Measurements from ENCODE around the gene TRMT10B.
"Not testable (repeated sequence)": the region's sequence is repeated elsewhere in the genome, so short reads cannot be mapped to it uniquely, and the experiment has no call there.

The TRMT10B gene

DNA sequence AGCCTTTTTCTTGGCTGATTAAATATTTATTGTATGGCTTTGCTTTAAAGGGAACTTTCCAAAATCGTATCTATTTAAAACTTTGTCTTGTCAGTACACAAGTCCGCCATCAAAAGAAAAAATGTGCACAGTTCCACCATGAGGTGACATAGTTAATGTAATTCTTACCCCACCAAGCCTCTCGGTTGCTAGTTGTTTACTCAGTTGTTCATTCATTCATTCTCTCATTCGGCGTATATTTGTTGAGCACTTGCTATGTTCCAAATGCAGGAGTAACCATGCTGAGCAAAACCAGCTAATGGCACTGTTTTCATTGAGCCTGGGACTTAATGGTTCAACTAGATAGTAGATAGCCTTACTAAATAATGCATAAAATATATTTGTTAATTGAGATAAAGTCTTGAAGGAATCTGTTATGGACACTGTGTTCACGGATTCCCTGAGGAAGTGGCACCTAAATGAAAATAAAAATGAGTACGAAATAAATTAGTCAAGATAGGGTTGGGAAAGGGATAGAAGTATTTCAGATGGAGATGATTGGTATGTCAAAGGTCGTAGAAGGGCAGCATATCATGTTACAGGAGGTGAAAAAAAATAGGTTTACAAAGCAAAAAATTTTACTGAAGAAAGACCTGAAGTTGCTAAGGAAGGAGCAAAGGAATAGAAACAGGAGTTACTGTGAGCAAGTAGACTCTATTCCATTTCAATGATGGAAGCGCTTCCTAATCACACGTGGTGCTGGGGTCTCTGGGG, 48.5 kb downstream of the TRMT10B start:
- DNase-seq: no peak

DNA sequence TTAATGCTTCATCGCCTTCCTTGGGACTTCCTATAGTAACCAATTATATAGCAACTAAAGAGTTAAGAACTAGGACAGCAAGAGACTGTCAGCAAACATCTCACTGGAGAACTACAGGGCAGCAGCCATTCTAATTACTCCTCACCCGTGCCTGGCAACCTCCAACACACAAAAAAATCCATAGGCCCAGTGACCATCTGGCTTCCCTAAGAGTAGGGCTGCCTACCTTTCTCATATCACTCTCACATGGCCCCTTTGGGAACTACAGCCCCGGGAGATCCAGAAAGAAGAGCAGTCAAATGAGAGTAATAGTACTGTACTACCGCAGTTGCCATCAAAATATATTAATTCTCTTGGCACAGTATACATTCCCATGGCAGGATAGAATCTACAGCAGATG, 52.7 kb downstream of the TRMT10B start:
- no peak for DNase-seq

DNA sequence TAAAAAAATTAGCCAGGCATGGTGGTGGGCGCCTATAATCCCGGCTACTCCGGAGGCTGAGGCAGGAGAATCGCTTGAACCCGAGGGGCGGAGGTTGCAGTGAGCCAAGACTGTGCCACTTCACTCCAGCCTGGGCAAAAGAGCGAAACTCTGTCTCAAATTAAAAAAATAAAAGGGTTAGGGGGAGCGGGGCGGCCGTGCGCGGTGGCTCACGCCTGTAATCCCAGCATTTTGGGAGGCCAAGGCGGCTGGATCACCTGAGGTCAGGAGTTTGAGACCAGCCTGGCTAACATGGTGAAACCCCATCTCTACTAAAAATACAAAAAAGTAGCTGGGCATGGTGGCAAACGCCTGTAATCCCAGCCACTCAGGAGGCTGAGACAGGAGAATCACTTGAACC, 56.1 kb downstream of the TRMT10B start:
- DNase-seq: not testable (repeated sequence)

DNA sequence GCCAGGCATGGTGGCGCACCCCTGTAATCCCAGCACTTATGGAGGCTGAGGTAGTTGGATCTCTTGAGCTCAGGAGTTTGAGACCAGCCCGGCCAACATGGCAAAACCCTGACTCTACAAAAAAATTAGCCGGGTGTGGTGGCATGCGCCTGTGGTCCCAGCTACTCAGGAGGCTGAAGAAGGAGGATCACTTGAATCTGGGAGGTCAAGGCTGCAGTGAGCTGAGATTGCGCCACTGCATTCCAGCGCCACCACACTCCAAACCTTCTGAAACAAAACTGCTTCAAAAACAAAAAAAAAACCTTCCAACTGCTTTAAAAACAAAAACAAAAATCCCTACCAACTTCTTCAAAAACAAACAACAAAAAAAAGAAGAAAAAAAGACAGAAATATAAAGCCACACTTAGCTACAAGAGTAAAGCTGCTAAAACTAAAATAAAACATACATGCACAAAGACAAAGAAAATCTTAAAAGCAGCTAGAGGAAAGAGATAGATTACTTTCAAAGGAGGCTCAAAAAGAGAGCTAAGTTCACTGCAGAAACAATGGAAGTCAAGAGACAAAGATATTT, 58.4 kb downstream of the TRMT10B start:
- DNase-seq: no peak

DNA sequence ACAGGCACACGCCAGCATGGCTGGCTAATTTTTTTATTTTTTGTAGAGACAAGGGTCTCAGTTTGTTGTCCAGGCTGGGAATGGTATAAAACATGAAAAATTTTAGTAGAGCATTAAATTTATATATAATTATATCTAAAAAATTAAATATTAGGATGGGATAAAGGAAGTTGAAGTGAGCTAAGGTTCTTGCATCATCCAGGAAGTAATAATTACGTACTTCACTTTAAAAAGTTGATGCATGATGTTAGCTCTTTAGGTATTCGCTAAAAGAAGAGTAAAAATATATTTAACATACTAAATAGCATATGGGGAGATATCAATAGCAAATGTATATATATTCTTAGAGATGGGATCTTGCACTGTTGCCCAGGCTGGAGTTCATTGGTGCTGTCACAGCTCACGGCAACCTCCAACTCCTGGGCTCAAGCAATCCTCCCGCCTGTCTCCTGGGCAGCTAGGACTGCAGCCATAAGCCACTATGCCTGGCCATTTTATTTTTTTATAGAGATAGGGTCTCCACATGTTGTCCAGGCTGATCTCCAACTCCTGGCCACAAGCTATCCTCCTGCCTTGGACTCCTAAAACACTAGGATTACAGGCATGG, 59.3 kb downstream of the TRMT10B start:
- DNase-seq: no peak

DNA sequence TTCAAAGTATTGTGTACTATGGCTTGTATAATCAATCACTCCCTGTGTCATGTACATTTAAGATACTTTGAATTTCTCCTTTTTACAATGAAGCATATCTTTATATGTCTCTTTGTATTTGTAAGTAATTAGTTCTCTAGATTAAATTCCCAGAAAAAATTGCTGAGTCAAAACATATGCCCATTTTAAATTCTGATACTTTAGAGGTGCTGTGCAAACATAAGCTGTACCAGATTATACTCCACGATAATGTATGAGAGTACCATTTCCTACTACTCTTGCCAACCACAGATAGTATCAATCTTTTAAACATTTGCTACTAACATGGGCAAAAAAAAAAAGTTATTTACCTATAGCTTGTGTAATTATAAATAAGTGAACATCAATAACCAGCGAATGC, 65.2 kb downstream of the TRMT10B start:
- DNase-seq: no peak

DNA sequence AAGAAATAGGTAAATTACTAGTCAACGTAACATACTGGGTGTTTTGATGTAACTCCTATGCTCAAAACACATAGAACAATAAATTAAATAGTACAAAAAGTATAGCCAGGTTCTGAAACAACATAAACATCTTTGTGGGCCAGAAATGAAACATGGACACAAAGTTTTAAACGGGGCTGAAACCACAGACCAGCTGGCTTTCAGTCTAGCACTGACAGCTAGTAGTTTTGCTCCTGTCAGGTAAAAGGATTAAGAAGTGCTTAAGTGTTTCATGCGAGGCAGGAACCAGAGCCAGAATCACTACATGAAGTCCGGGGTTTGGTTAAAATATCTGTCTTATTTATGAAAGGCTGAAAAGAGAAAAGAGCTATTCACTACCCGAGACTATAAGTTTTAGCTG, 66.5 kb downstream of the TRMT10B start:
- DNase-seq: no peak

DNA sequence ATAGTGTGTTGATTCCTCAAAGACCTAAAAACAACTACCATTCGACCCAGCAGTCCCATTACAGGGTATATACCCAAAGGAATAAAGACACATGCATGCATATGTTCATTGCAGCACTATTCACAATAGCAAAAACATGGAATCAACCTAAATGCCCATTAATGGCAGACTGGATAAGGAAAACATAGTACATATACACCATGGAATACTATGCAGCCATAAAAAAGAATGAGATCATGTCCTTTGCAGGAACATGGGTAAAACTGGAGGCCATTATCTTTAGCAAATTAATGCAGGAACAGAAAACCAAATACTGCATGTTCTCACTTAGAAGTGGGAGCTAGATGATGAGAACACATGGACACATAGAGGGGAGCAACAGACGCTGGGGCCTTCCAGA, 71.6 kb downstream of the TRMT10B start:
- not testable (repeated sequence) for DNase-seq

DNA sequence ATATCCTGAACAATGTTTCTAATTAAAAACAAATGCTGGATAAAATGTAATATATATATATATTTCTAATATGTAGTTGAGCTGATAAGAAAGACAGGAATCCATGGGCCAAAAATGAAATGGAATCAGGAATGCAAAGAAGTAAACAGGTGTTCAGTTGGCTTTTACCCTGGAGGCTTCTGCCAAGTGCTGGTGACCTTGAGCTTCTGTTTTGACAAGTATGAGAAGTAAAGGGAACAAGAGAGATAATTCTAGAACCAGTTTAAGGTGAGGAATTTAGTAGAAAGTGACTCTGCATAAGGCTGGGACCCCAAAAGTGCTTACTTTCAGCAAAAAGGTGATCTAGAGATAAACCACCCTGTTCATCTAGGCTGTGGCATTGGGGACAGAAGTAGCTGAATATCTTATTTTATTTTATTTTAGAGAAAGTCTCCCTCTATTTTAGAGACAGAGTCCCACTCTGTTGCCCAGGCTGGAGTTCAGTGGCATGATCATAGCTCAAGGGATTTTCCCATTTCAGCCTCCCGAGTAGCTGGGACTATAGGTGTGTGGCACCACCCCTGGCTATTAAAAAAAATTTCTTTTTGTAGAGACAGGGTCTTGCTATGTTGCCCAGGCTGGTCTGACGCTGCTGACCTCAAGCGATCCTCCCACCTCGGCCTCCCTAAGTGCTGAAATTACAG, 74.0 kb downstream of the TRMT10B start:
- DNase-seq: no peak
